Stimulated activated CD8-positive, alpha-beta memory T cell treated with anti-CD3 and anti-CD28 coated beads, Interleukin-4, amount 100 ng/mL, for 4 hours (primary cell): ENCODE results near the gene MAGEA8.
A peak's percentile ranks its signal among the peaks of the same experiment; 100 is the strongest.
"Not testable (repeated sequence)": the region's sequence is repeated elsewhere in the genome, so short reads cannot be mapped to it uniquely, and the experiment has no call there.

Experiments
- DNase-seq, 2 donors: peaks; one replicate each; pipeline ENCODE4 v3.0.0-alpha.2; 2020; ENCODE audit warnings: low read depth in 2 of 2, low spot score in 1 of 2

The MAGEA8 gene, protein sequence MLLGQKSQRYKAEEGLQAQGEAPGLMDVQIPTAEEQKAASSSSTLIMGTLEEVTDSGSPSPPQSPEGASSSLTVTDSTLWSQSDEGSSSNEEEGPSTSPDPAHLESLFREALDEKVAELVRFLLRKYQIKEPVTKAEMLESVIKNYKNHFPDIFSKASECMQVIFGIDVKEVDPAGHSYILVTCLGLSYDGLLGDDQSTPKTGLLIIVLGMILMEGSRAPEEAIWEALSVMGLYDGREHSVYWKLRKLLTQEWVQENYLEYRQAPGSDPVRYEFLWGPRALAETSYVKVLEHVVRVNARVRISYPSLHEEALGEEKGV

DNA sequence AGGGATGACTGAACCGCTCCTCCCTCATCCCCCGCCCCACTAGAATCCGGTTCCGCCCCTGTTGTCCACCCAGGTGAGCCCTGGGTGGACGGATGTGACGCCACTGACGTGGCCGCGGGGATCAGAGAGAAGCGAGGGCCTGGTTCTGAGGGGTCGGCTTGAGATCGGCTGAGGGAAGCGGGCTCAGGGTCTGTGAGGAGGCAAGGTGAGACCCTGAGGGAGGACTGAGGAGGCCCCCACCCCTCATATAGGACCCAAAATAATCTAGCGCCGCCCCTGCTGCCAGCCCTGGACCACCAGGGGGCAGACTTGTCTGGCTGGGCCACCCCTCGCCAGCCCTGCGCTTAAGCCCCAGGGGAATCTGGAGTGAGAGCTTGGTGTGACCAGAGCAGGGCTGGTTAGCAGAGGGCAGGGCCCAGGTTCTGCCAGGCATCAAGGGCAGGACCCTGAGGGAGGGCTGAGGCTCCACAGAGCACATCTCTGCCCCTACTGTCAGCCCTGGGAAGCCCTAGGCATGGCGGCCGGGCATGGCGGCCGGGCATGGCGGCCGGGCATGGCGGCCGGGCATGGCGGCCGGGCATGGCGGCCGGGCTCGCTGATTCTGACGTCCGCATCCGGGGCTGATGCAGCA lies at the start of gene MAGEA8:
MAGEA8 (plus strand) TSS at position 103 of the 631 bp plus-strand sequence. CDS start 3,090 bp downstream, outside the sequence.
- DNase-seq: no peak

DNA sequence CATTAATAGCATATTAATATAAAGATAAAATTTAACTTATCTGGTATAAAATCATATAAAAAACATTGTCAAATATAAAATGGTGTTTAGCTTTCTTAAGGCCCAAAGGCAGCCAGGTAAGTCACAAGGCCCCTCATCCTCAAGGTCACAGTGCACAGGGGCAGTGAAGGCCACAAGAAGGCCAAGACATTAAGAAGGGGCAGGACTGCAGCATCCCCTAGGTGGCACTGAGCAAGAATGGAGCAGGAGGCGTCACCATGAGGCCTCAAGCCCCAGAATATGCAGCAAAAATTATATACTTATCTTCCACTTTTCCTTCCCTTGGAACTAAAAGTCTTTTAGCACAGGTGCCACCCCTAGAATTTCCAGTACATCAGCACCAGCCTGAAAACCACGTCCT lies 49.5 kb upstream of the MAGEA8 start:
- no peak for DNase-seq

DNA sequence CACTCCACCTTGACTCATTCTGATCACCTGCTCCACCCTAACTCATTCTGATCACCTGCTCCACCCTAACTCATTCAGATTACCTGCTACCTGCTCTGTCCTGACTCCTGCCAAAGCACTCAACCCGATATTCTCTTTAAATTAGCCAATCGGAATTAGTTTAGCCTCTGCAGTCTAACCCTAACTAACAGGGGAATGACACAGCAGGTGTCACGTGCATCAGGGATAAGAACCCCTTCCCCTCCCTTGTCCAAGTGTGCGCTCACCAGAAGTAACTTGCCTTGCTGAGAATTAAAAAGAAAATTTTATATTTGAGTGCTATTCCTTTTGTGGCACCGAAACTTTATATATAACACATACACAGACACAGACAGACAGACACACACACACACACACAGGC lies 44.3 kb upstream of the MAGEA8 start:
- DNase-seq: not testable (repeated sequence)

DNA sequence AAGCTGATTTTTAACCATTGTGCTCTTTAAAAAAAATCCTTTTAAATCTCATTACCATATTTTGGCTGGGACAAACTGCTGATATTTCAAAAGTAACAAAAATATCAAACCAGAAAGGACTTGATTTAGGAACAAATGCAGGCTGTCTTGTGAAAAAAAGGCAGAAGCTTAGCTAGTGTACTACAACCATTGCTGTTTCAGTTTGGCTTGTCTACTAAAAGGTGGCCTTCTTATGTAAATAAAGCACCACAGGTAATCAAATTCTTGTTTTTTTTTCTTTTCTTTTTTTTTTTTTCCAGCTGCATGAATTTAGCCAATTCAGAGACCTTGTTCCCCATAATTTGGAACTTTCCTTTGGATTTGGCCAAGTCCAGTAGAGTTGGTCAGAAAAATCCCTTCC lies 43.8 kb upstream of the MAGEA8 start:
- no peak for DNase-seq

DNA sequence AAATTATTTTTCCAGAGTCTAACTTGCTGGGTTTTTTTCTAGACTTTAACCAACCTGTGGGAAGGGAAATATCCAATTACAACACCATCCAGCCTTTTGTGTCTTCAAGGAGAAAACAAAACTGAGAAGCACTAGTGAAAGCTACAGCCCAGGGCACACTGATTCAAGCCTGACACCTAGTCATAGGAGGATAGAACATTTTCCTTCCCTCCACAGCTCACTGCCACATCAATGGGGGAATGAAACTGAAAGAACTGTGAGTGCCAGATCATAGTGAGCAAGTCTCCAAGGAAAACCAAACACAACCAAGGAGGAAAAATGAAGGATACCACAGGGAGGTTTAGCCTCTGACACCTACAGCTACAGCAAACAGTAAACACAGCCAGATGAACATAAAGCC lies 43.3 kb upstream of the MAGEA8 start:
- DNase-seq: no peak

DNA sequence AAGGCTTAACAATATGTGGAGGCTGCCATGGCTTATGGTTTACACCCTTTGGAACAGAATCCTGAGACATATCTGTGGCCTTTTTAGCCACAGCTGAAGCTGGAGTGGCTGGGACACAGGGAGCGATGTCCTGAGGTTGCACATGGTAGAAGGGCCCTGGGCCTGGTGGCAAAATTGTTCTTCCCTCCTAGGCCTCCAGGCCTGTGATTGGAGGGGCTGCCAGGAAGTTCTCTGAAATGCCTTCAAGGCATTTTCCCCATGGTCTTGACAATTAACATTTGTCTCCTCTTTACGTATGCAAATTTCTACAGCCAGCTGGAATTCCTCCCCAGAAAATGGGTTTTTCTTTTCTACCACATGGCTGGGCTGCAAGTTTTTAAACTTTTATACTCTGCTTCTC lies 39.1 kb upstream of the MAGEA8 start:
- DNase-seq: no peak

DNA sequence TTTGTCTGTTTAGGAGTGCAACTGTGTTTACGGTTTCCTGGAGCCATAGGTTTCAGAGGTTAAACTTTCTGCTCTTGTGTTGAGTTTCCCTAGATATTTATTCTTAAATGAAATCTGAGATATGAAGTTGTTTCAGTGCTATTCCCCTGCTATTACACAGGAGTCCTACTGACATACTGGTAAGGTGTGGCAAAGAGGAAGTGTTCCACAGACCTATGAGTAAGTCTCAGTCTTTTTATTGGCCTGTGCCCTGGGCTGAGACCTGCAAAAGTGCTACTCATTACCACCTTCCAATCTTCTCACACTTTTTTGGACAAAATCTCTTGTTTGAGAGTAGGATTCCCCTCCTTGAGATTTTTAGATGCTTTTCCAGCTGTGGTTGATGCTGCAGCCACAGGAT lies 35.6 kb upstream of the MAGEA8 start:
- no peak for DNase-seq

DNA sequence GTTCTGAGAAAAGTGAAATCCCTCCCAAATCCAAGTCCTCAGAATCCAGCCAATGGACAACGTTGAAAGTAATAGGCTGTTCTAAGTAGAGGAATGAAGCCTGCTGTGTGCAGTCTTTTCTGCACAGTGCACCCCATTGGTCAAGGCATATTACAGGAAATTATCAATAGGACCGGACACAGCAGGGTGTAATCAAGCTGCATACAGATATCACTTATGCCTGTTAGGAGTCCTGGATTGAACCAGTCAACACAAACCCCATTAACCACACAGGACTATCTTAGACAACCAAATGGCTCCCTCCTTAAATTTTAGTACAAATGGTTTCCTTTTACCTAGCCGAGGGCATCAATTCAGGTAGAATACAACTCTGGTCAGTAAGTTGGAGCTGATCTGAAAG lies 34.2 kb upstream of the MAGEA8 start:
- DNase-seq: no peak

DNA sequence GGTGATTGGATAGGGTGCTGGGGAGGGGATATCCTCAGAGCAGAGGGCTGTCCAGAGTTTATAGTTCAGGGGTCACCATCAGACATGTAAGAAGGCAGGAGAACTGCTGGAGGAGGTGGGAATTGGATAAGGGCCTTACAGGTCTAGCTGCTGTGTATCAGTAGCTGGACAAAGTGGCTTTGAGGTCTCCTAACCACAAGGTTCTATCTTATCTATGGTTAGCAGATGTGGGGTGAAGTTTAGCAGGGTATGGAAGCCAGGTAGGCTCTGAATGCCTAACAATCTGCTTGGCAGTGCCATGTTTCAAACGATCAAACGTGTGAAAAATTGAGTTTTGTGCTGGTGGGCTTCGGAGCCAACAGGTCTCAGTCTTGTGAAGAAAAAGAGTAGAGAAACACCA lies 32.1 kb upstream of the MAGEA8 start:
- no peak for DNase-seq

DNA sequence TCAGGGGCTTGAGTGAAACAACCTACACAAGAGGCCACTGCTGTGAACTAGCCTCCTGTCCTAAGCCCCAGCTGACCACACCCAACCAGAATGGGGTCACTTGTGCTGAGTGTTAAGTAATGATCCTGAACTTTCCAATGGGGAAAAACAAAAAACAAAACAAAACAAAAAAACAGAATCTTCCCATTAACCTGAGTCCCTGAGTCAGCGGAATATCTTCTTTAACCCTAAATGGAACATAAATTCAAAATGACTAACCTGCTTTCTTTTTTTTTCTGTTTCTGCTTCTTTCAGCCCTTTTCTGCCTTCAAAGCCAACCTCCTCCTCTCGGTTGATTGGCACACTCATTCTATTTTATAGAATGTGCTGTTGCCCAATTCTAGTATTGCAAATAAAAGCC lies 31.2 kb upstream of the MAGEA8 start:
- no peak for DNase-seq

DNA sequence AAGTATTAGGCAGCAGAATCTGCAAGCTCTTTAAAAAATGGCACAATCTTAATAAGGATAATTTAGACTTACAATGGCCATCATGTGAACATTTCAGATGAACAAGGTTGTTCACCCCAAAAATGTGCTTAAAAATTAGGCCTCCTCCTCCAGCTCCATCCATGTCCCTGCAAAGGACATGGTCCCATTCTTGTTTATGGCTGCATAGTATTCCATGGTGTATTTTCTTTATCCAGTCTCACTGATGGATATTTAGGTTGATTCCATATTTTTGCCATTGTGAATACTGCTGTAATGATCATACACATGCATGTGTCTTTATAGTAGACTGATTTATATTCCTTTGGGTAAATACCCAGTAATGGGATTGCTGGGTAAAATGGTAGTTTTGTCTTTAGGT lies 29.1 kb upstream of the MAGEA8 start:
- DNase-seq: no peak

DNA sequence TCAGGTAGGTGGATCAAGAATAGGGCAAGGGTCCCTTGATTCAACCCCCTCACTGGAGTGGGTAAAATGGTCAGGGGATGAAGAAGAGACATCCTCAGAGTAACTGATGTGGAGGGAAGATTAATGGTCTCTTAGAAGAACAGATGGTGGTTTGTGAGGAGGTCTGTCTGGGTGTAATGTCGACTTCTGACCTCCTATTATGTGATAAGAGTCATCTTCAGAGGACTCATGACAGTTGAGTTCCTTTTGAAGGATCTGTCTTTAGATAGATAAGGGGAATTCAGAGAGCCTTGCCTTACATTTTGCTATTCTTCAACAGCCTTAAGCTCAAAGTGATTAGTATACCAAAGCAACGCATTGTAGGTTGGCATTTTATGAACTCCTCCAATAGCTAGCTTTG lies 27.1 kb upstream of the MAGEA8 start:
- no peak for DNase-seq

DNA sequence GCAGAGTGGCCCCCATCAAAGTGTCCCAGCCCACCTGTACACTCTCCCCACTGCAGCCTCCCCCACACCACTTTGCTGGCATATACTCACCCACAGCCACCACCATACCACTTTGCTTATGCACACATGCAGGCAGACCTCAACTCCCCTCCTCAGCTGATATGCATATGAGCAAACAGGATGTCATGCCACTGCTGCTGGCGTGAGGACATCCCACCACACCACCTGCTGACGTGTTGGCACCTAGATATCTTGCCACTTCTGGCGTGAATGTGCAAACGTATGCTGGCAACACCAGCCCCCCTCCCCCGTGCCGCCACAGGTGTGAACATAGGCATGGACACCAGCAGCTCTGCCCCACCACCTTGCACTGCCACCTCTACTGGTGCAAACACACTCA lies 22.4 kb upstream of the MAGEA8 start:
- no peak for DNase-seq

DNA sequence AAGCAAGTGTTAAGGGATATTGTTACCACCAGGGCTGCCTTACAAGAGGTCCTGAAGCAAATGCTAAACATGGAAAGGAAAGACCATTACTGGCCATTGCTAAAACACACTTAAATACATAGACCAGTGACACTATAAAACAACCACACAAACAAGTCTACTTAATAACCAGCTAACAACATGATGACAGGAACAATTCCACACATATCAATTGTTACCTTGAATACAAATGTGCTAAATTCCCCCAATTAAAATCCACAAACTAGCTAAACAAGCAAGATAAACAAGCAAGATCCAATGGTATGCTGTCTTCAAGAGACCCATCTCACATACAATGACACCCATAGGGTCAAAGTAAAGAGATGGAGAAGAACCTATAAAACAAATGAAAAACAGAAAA lies 20.5 kb upstream of the MAGEA8 start:
- DNase-seq: no peak

DNA sequence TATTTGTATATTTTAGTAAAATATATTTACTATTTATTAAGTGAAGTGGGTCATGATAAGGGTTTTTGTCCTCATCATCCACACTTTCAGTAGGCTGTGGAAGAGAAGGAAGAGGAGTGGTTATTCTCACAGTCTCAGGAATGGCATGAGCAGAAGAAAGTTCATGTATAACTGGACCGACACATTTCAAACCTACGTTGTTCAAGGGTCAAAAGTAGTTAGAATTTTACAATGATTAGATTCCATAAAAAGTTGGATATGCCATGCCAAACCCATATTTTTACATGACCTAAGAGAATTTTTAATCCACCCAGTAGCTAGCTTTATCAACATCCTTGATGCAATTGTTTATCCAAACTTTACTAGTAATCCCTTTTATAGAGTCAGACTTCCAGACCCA lies 15.6 kb upstream of the MAGEA8 start:
- DNase-seq: no peak

DNA sequence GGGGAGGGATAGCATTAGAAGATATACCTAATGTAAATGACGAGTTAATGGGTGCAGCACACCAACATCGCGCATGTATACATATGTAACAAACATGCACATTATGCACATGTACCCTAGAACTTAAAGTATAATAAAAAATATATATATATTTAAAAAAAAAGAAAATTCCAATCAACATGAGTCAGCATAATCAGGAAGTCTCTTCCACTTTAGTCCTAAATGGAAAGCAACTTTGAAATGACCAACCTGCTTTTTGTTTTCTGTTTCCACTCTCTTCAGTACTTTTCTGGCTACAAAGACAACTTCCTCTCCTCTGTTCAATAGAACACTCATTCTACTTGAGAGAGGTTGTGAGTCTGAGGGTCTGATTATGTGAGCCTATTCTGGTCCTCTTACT lies 13.5 kb upstream of the MAGEA8 start:
- no peak for DNase-seq

DNA sequence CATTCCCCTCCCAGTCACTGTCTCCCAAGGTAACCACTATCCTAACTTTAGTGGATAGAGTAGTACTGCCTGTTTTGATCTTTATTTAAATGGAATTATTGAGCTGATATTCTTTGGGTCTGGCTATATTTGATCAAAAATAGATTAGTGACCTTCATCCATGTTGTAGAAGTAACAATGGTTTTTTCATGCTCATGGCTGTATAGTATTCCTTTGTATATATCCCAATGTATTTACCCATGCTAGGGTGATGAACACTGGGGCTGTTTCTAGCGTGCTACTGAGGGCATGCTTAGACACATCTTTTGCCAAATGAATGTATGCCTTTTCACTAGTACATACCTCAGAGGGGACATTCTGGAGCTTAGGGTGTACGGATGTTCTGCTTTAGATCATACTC lies 10.1 kb upstream of the MAGEA8 start:
- no peak for DNase-seq

DNA sequence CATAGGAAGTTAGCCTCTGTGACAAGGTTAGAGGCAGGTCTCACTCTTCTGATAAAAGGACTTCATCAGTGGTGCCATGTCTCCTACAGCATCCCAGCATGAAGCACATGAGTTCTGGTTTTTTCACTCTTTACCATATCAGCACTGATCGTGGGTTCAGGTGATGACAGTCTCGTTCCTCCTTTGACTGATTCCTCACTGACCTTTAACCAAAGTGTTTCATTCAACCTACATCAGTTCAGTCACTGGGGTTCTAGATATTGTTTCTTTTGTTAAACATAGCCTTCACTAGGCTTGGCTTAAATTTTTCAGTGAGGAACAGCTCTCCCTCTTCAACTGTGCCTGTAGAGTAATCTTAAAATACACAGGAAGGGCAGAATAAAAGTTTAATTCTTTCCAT lies 9.6 kb upstream of the MAGEA8 start:
- no peak for DNase-seq

DNA sequence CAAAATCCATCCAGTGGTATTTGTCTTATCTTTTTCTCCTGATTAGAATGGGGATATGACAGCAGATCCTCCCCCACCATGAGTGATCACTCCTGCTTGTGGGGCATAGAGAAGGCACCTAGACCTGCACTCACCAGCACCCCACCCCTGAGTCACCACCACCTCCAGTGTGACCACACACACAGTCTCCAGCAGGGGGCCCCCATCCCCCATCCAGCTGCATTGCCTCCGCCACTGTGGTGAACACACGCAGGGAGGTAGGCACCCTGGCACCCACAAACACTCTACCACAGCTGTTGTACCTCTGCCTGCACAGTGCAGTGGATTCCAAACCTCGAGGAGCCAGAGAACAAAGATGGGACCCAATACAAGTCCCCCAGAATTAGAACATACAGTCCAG lies 9.0 kb upstream of the MAGEA8 start:
- peak; percentile 22 to 59 for DNase-seq

DNA sequence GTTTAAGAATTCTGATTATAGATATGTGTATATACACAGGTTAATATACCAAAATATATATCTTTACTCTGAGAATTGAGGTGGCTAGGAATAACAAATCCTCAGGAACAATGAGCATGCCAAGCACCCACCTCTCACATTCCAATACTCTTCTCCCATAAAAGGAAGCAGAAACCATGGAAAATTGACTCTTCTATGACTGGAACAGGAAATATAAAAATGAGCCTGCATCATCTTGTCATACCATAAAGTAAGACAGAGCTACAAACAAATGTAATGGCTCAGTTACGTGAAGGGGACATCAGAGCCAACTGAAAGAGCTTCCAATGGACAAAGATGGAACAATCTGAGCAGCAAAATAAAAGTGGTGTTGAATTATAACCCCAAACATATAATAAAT lies 3.8 kb upstream of the MAGEA8 start:
- no peak for DNase-seq

DNA sequence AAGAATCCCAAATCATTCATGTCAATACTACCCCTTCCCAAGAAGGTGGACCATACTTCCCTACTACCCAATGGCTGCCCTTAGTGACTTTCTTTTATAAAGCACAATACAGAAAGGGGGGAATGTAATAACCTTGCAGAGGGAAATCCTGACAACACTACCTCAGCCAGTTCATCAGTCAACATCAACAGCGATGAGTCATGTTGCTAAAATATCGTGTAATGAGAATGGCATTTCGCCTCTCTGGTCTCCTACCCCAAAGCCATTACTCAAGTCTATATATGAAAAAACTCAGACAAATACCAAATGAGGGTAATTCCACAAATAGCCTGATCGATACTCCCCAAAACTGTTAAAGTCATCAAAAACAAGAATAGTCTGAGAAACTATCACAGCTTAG lies 3.3 kb upstream of the MAGEA8 start:
- DNase-seq: no peak

DNA sequence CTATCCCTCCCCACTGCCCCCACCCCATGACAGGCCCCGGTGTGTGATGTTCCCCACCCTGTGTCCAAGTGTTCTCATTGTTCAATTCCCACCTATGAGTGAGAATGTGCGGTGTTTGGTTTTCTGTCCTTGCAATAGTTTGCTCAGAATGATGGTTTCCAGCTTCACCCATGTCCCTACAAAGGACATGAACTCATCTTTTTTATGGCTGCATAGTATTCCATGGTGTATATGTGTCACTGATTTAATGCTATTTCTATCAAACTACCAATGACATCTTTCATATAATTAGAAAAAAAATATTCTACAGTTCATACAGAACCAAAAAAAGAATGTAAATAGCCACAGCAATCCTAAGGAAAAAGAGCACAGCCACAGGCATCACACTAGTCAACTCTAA lies 9.8 kb downstream of the MAGEA8 start:
- DNase-seq: not testable (repeated sequence)

DNA sequence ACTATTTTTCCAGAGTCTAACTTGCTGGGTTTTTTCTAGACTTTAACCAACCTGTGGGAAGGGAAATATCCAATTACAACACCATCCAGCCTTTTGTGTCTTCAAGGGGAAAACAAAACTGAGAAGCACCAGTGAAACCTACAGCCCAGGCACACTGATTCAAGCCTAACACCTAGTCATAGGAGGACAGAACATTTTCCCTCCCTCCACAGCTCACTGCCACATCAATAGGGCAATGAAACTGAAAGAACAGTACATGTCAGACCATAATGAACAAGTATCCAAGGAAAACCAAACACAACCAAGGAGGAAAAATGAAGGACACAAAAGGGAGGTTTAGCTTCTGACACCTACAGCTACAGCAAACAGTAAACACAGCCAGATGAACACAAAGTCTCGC lies 17.6 kb downstream of the MAGEA8 start:
- no peak for DNase-seq
